ENCODE results near the gene RASA1. TPM values are rescaled to one million over a fixed set of nuclear protein-coding genes. Genes with fewer than 3 reads are reported as not detected.

Gene RASA1
- total RNA-seq, 4 donors from 2014 or later, result 22.8 to 37.7 (median 30.3) TPM

- no peak for TF ChIP-seq CTCF (IDR thresholded peaks at IDR 0.05)
- ATAC-seq (ENCODE audit: low FRiP score), result no peak
- DNase-seq (ENCODE audit: low spot score), result no peak
Observed at GRCh38 chr5:87354496-87354895, 86.8 kb downstream of the RASA1 start.

- ATAC-seq (ENCODE audit: low FRiP score), result no peak
Observed at GRCh38 chr5:87359106-87359505, 91.4 kb downstream of the RASA1 start.

GRCh38 chr5:87360132-87360531 is 92.4 kb downstream of the RASA1 start:
- no peak for TF ChIP-seq CTCF (IDR thresholded peaks at IDR 0.05)
- DNase-seq (ENCODE audit: low spot score), result no peak
- no peak for ATAC-seq (ENCODE audit: low FRiP score)

More at GRCh38 chr5:87359106-87359505, 91.4 kb downstream of the RASA1 start:
- DNase-seq (ENCODE audit: low spot score), result no peak
- no peak for TF ChIP-seq CTCF (IDR thresholded peaks at IDR 0.05)

GRCh38 chr5:87361031-87361445 is 93.4 kb downstream of the RASA1 start:
- DNase-seq (ENCODE audit: low spot score) (no peak), ATAC-seq (ENCODE audit: low FRiP score) (no peak)

GRCh38 chr5:87361536-87362213 is 94.0 kb downstream of the RASA1 start:
- ATAC-seq (ENCODE audit: low FRiP score) (no peak), DNase-seq (ENCODE audit: low spot score) (no peak)
- TF ChIP-seq CTCF (IDR thresholded peaks at IDR 0.05), result no peak

More at GRCh38 chr5:87361031-87361445, 93.4 kb downstream of the RASA1 start:
- TF ChIP-seq CTCF (IDR thresholded peaks at IDR 0.05), result no peak

GRCh38 chr5:87367243-87367642 is 99.6 kb downstream of the RASA1 start:
- DNase-seq (ENCODE audit: low spot score) (no peak), ATAC-seq (ENCODE audit: low FRiP score) (no peak)
- TF ChIP-seq CTCF (IDR thresholded peaks at IDR 0.05), result no peak

GRCh38 chr5:87368601-87369000 is 100.9 kb downstream of the RASA1 start:
- TF ChIP-seq CTCF (IDR thresholded peaks at IDR 0.05), result no peak
- DNase-seq (ENCODE audit: low spot score) (no peak), ATAC-seq (ENCODE audit: low FRiP score) (no peak)

Measured in omental fat pad (tissue), 4 donors.